GM10847 (cell line): ENCODE results near the gene CDIPT.

Experiments
- POLR2A ChIP-seq: IDR thresholded peaks from 2 replicates; pipeline ENCODE4 v1.6.1; 2011; ENCODE audit not compliant: insufficient read length; ENCODE audit errors: extremely low read depth

CDIPT gene, protein sequence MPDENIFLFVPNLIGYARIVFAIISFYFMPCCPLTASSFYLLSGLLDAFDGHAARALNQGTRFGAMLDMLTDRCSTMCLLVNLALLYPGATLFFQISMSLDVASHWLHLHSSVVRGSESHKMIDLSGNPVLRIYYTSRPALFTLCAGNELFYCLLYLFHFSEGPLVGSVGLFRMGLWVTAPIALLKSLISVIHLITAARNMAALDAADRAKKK

DNA sequence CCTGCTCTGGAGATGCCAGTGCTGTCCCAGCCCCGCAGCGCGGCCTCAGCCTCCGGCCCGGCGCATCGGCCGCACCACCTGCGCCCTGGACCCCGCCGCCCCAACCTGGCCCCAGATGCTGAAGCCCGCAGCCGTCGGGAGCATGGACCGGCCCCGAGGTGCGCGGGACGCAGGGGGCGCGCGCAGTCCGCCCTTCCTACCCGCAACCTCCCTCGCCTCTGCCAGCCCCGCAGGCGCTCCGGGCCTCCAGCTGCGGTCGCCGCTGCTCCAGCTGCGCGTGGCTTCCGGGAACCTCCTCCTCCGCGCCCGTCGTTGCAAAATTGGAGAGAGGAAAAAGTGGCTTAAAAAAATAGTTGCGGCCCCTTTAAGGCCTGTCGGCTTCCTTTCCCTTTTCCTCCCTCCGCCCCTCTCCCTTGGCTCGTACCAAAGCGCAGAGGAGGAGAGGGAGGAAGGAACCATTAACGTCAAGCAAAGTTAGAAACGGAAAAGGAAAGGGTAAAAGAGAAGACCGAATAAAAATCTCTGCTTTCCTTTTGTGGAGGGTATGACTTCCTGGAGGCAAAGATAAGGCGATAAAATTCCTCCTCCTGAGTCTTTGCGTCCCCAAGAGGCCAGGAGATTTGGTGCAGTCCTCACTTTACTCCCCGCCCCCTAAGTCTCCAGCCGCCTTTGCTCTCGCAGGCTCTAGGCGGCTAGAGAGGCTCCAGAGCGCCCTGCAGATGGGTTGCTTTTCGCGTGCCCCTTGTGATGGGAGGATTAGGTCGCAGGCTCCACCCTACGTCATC lies at the start of gene CDIPT:
CDIPT (minus strand) TSS at position 343 of the 785 bp plus-strand sequence. CDS start 369 bp downstream, outside the sequence.
- peak; percentile 31 for TF ChIP-seq POLR2A

DNA sequence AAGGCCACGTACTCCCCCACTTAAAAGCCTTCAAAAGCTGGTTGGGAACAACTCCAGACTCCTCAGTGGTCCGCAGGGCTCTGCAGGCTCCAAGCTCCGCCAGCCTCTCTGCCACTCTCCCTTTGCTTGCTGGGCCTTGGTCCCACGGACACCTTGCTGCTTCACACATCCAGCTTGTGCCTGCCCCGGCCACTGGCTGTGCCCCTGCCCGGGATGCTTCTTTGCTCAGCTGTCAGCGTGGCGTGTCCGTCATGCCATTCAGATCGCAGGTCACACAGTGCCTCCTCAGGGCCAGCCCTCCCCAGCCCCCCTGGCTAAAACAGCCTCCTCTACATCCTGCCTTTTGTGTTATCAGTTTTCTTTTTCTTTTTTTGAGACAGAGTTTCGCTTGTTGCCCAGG lies 49.1 kb upstream of the CDIPT start:
- no peak for TF ChIP-seq POLR2A

DNA sequence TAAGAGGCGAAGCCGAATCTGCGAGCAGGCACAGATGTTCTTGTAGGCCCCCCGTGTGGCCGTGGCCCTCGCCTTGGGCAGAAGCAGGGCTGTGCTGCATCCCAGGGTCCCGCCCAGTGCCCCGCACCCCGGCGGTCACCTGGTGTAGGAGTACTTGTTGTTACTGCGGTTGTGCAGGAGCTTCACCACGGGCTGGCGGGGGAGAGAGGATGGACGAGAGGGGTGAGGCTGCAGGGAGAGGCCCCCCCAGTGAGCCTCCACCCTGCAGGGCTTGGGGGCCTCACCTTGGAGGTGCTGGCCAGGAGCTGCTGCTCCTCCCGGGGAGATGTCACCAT lies 48.6 kb upstream of the CDIPT start:
- no peak for TF ChIP-seq POLR2A

DNA sequence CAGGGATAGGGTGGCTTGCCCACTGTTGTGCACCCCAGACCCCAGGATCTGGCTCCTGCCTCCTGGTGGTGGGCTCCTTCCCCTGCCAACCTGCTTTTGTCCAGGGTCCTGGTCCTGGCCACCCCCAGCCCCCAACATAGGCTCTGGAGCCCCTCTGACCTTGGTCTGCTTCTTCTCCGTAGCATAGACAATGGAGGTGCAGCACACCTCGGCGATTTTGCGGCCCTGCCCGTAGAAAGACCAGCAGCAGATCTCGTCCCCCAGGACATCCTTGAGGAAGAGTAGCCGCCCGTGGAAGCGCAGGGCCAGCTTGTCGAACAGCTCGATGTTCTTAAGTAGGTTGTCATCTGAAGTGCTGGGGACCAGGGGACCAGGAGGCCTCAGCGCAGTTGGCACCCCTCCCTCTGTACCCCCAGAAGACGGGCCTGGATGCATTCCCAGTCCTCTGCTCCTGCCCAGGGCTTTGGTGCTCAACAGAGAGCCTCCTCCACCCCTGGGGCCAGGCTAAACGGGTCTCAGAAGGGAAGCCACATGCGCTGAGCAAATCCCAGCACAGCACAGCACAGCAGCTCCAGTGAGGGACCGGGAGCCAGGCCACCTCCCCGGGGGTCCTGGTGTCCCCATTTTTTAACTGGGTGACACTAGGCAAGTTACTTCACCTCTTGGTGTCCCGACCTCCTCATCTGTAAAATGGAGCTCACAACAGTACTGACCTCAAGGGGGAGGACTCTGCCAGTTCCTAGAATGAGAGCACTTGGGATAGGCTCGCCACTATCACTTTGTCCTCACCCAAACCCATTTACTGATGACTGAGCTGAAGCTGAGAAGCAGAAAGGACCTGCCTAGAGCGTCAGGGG lies 48.0 kb upstream of the CDIPT start:
- TF ChIP-seq POLR2A = no peak

DNA sequence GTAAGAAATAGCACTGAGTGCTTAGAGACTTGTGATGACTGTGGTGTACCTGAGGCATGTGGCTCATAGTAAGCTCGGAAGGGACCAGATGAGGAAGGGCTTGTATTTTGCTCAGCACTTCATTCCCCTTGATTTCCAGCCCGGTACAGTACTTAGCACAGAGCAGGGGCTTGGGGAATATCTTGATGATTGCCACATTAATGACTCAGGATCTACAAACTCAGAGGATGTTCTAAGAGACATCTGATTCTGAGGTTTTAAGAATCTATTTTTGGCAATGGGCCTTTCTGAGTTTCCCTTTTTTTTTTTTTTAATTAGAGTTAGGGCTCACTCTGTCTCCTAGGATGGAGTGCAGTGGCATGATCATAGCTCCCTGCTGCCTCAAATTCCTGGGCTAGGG lies 46.4 kb upstream of the CDIPT start:
- no peak for TF ChIP-seq POLR2A

DNA sequence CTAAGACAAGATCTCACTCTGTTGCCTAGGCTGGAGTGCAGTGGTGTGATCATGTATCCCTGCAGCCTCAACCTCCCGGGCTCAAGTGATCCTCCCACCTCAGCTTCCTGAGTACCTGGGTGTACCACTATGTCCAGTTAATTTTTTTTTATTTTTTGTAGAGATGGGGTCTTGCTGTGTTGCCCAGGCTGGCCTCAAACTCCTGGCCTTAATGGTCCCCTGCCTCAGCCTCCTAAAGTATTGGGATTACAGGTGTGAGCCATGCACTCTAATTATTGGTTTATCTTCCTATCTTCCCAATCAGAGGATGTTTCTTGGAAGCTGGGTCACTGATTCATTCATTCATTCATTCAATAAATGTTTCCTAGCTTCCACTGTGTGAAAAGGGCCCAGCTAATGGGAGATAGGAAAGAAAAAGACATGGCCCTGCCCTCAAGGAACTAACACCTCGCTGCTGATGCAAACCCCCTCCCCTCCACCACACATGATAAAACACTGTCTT lies 45.7 kb upstream of the CDIPT start:
- no peak for TF ChIP-seq POLR2A

DNA sequence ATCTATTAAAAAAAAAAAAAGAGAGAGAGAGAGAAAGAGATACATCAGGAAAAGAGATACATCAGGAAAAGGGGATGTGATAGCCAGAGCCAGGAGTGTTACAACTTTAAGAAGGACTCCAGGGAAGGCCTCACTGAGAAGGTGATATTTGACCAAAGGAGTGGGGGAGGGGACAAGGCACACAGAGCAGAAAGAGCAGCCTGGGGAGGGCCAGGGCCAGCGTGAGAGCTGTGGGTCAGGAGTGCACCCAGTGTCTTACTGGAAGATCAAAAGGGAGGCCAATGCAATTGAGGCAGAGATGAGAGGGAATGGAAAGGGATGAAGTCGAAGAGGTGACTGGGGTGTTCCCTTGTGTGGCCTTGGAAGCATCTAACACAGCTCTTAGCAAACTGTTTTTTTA lies 44.9 kb upstream of the CDIPT start:
- no peak for TF ChIP-seq POLR2A

DNA sequence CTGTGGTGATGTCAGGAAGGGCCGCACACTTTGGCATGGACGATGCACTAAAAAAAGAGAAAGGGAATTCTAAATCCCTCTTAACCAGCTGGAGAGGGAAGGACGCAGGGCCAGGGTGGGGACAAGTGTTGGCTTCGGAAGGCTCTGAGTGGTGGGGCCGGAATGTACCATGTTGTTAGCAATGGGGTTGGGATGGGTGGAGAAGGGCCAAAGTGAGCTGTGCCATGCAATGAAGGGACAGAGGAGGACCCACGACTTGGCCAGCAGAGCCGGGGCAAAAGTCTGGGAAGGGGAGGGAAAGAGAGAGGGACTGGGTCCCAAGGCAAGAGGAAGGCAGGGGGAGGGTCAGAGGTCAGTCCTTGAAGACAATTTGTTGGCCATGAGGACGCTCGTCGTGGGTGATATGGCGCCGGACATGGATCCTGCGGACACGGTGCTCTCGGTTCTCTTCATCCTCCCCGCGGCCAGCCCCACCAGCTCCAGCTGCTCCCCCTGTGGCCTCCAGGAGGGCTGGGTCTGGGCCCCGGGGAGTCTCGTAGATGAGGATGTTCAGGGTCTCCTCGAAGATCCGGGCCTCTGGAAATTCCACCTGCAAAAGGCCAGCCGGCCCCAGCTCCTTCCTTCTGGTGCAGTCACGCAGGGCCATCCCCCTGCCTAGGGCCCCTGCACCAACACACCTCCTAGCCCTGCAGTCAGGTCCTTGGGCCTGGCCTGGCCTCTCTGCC lies 43.7 kb upstream of the CDIPT start:
- no peak for TF ChIP-seq POLR2A

DNA sequence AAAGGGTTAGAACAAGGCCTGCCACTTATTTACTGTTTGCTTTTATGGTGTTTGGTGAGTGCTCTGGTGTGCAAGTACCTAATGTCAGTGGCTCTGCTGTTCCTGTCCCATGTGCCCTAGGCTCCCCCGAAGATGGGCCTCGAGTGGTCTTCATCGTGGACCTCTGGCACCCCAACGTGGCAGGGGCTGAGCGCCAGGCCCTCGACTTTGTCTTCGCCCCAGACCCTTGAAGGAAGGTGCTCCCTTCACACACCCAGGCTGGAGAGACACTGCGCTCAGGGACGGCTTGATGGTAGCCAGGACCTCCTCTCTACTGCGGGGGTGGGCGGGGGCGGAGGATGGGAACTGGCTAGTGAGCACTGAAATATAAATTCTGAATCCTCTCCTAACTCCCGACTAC lies 42.6 kb upstream of the CDIPT start:
- TF ChIP-seq POLR2A = no peak

DNA sequence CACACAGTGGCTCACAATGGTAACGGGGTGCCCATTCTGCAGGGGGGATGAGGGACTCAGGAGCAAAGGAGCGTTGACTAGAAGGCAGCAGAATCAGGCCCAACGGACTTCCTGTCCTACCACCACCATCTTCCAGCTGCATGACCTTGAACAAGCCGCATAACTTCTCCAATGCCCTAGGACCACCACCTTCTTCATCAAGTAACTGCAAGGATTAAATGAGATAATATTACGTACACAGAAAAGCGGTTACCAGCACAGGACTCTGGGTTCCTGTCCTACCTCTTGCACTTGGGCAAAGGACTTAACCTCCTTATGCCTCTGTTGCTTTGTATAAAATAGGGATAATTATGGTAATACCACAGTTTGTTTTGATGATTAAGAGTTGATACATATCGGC lies 41.9 kb upstream of the CDIPT start:
- no peak for TF ChIP-seq POLR2A

DNA sequence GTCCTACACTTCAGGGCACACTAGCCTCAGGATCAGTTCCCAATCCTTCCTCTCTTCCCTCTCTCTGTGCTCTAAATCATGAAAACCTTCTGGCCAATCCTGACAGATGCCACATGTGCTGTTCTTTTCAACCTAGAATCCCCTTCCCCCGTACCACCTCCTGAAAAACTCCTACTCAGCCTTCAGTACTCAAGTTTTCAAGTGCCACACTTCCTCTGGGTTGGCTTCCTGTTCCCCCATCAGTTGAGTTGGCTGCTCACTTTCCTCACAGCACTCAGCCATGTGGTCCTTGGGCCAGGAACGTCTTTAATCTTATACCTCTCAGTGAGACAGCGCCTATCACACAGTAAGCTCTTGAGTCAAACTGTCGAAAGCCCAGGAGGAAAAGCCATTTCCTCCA lies 40.6 kb upstream of the CDIPT start:
- TF ChIP-seq POLR2A = no peak

DNA sequence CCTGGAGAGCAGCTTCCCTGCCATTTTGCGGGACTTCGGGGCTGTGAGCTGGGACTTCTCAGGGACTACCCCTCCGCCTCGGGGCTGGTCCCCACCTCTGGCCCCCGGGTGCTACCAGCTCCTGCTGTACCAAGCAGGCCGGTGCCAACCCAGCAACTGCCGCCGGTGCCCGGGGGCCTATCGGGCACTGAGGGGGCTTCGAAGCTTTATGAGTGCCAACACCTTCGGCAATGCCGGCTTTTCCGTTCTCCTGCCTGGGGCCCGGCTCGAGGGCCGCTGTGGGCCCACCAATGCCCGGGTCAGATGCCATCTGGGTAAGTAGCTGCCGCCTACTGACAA lies 38.5 kb upstream of the CDIPT start:
- no peak for TF ChIP-seq POLR2A

DNA sequence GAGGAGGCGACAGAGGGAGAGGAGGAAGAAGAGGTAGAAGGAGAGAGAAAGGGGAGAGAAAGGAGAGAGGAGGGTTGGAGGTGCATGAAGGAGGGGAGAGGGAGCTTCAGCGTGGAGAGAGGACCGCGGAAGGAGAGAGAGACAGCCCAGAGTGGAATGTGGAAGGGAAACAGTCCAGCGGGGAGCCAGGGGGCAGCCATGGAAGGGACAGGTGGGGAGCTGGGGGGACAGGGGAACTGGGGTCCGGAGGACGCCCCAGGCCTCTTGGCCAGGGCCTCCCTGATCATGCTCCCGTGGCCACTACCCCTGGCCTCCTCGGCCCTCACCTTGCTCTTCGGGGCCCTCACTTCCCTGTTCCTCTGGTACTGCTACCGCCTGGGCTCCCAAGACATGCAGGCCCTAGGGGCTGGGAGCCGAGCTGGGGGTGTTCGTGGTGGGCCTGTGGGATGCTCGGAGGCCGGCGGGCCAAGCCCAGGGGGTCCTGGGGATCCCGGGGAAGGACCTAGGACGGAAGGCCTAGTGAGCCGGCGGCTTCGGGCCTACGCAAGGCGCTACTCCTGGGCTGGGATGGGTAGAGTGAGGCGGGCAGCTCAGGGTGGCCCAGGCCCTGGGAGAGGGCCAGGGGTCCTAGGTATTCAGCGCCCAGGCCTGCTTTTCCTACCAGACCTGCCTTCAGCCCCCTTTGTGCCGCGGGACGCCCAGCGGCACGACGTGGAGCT lies 38.0 kb upstream of the CDIPT start:
- TF ChIP-seq POLR2A = no peak

DNA sequence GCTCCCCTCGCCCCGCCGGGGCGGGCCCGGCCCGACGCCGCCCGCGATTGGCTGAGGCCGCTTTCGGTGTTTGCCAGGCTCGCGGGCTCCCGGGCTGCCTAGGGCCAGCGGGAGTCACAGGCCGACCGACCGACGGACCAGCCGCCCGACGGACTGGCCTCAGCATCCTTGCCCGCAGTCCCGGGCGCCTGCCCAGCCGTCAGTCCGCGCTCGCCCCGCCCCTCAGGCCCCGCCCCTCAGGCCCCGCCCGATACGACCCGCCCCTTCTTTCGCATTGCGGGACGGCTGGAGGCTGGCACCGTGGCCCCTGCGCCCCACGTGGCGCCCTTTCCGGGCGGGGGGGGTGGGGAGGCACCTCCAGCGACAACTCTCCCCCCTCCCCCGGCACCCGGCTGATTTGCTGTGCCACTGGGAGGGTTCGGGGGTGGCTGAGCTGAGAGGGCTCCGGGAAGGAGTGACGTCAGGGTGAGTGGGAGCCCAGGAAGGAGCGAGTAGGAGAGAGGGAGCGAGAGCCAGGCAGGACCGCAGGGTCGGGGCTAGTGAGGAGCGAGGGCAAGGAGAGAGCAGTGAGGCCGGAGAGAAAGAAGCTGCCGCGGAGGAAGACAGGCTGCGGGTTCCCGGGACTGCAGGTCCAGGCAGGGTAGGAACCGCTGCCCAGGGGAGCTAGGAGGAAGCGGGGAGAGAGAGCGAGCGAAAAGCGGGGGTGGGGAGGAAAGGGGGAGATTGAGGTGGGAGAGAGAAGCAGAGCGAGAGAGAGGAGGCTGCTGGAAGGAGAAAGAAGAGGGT lies 37.3 kb upstream of the CDIPT start, which contains the start of gene ASPHD1:
ASPHD1 (plus strand) TSS at position 387 of the 786 bp plus-strand sequence. CDS start 484 bp downstream, outside the sequence.
- TF ChIP-seq POLR2A = no peak
